ENCODE measurements around the gene TBC1D22A.

- TF ChIP-seq CTCF (conservative IDR thresholded peaks at IDR 0.05; ENCODE audit: low read depth, low read length) = no peak
- TF ChIP-seq EZH2phosphoT487 (IDR thresholded peaks at IDR 0.05; ENCODE audit: borderline replicate concordance, low read length) = no peak
Observed at GRCh38 chr22:46806794-46807193, 44.3 kb downstream of the TBC1D22A start.

Measured in PC-3 (cell line).